Dermis blood vessel endothelial cell (primary cell): ENCODE results near the gene TMSB4X. TPM values are rescaled to one million over a fixed set of nuclear protein-coding genes. Genes with fewer than 3 reads are reported as not detected.
"Not testable (repeated sequence)": the region's sequence is repeated elsewhere in the genome, so short reads cannot be mapped to it uniquely, and the experiment has no call there.

Source experiments
- DNase-seq: peaks from one replicate; pipeline ENCODE4 v3.0.0; 2010
- total RNA-seq: library from RNA; depleted of rRNA; stranded (reverse); fragments of >200 nt; gene quantifications from 2 replicates; pipeline ENCODE4 v1.2.3, GENCODE V29; 2014

The TMSB4X gene
- 8,354 and 18,147 TPM in 2 replicates for total RNA-seq

DNA sequence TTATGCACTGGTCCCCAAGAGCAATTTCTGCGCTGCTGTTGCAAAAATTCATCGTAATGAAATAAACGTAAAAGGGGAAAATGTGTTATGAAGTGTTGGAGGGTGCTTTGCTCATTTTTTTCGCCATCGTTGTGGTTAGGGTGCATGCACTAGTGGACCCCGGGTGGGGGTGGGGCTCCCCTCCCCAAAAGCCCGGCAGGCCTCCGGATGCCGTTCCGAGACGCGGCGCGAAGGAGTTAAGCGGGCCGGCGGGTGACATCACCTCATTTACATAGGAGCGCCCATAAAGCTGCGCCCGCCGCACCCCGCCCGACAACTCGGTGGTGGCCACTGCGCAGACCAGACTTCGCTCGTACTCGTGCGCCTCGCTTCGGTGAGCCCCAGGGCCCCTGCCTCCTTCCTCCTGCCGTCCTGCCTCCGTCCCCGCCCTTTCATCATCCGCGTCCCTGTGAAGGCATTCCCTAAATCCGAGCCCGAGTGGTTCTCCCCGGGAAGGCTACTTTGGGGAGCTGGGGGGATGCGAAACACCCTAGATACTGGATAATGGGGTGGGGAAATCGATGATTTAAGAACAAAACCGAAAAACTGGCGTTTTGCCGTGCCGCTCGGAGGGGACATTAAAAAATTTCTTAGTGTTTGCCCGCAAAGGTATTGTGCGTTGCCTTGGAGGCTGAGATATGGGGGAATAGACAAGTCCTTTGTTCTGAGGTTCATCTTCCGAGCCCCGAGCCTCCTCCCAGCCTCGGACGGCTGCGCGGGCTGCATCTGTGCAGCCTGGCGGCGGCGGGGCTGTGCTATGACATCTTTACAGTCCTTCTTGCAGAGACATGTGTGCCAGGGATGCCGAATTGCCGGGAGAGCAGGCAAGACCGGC lies at the start of gene TMSB4X:
Gene TMSB4X, plus strand, starts transcription at position 315 of the 874 bp plus-strand sequence.
- DNase-seq, result peak; percentile 81

GRCh38 chrX:12929701-12930100 lies 45.2 kb upstream of the TMSB4X start:
- DNase-seq, result no peak

GRCh38 chrX:12930150-12930549 lies 44.8 kb upstream of the TMSB4X start:
- no peak for DNase-seq

GRCh38 chrX:12932244-12932643 lies 42.7 kb upstream of the TMSB4X start:
- no peak for DNase-seq

GRCh38 chrX:12934850-12935249 lies 40.1 kb upstream of the TMSB4X start:
- no peak for DNase-seq

DNA sequence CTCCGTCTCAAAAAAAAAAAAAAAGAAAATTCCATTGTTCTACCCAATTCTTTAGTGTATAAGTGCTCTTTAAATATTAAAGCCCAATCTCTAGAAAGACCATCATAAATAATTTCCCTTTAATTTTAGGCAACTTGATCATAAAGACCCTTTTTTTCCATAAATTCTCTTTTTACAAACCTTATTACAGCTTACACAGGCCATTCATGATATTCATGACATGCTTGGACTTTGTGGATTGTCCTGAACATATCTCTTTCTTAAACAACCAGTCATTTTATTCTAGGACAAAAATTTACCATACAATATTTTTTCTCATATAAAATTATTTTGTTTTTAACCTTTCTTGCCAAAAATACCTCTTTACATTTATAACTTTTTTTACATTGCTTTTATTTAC lies 38.0 kb upstream of the TMSB4X start:
- no peak for DNase-seq

DNA sequence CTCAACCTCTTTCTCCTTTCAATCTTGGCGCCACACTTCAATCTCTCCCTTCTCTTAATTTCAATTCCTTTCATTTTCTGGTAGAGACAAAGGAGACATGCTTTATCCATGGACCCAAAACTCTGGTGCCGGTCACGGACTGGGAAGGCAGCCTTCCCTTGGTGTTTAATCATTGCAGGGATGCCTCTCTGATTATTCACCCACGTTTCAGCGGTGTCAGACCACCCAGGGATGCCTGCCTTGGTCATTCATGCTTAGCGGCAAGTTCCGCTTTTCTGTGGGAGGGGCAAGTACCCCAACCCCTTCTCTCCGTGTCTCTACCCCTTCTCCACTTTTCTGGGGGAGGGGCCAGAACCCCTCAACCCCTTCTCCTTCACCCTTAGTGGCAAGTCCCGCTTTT lies 34.4 kb upstream of the TMSB4X start:
- DNase-seq, result not testable (repeated sequence)

DNA sequence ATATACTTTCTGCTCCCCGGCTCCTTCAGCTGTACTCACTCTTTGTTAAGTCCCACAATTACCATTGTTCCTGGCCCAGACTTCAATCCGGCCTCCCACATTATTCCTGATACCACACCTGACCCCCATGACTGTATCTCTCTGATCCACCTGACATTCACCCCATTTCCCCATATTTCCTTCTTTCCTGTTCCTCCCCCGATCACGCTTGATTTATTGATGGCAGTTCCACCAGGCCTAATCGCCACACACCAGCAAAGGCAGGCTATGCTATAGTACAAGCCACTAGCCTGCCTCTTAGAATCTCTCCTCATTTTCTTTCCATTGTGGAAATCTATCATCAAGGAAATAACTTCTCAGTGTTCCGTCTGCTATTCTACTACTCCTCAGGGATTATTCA lies 31.3 kb upstream of the TMSB4X start:
- not testable (repeated sequence) for DNase-seq

- not testable (repeated sequence) for DNase-seq
Observed at GRCh38 chrX:12944452-12944851, 30.5 kb upstream of the TMSB4X start.

- DNase-seq, result no peak
Observed at GRCh38 chrX:12945494-12945893, 29.4 kb upstream of the TMSB4X start.

DNA sequence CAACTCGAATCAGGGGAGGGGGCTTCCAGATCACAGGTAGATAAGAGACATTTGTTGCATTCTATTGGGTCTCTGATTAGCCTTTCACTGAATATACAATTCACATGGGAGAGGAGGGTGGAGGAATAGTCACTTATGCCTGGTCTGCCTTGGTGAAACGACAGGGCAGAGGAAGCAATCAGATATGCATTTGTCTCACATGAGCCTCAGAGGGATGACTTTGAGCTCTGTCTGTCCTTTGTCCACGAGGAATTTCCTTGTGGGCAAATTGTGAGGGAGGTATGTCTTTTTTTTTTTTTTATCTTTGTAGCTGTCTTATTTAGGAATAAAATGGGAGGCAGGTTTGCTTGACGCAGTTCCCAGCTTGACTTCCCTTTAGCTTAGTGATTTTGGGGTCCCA lies 28.5 kb upstream of the TMSB4X start:
- DNase-seq, result no peak

- peak; percentile 90 for DNase-seq
Observed at GRCh38 chrX:12946838-12947544, 27.9 kb upstream of the TMSB4X start.

DNA sequence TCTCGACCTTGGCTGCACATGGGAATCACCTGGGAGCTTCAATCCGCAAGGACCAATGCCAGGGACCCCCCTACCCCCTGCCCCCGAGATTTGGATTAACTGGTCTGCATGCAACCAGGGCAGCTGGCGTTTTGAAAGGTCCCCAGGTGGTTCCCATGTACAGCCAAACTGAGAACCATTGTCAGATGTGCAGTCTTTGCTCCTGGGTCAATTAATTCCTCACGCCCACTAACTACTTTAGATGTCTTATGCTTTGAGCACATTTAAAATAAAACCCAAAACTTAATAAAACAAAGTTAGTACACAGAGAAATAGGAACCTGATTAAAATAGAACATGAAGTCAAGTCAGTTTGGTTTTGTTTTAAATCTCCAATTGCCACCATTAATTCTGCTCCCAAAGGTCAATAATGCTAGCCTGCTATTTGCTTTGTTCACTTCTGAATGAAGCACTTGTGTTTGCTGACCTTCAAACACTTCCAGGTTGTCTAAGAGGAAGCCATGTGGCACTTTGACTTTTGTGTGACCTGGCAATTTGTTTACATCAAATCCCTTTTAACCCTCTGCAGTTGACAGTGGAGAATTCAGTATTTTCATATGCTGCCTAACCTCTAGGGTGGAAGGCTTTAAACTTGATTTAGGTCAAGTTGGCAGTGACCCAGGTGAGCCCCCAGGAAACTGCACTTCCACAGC lies 27.2 kb upstream of the TMSB4X start:
- no peak for DNase-seq

DNA sequence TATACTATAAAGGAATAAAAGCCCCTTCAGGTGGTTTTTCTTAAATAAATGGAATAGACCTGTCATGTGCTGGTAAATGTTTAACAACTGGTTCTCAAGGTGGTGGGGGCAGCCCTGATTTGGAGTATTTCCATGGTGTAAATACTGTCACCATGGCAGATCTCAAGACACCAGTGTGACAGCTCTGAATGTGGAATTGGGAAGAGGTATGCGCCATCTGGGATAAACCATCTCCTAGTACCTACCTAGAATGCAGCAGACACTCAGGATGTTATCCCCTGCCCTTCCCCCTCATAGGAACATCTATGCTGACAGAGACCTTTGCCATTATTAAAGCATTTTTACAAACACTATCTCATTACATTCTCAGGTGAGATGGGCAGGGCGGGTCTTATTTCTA lies 26.4 kb upstream of the TMSB4X start:
- DNase-seq, result no peak

DNA sequence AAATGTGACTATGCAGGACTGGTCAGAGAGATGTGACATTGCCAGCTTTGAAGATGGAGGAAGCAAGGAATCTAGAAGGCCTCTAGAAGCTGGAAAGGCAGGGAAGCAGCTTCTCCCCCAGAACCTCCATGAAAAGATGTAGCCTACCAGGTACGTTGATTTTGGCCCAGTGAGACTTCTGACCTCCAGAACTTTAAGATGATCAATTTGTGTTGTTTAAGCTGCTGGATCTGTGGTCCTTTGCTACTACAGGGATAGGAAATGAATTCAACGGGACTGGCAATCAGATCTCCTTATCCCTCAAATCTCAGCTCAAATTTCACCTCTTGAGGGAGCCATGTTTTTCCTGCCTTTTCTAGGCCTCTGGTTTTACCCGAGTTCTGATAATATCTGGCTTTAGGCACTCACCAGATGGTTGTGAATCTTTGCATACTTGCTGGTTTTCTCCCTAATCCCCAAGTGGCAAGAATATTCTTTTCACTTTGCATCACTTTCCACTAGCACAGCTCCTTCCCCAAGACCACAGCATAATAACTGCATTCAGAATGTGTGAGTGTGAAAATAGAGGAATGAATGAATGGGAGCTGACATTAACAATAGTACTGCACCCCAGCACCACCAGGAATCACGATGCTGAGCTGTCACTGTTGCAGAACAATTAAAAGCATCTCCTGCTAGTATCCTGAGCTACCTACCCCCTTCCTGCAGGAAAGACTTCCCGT lies 25.5 kb upstream of the TMSB4X start:
- DNase-seq, result no peak

GRCh38 chrX:12949927-12950656 lies 24.8 kb upstream of the TMSB4X start:
- peak; percentile 91 for DNase-seq

DNA sequence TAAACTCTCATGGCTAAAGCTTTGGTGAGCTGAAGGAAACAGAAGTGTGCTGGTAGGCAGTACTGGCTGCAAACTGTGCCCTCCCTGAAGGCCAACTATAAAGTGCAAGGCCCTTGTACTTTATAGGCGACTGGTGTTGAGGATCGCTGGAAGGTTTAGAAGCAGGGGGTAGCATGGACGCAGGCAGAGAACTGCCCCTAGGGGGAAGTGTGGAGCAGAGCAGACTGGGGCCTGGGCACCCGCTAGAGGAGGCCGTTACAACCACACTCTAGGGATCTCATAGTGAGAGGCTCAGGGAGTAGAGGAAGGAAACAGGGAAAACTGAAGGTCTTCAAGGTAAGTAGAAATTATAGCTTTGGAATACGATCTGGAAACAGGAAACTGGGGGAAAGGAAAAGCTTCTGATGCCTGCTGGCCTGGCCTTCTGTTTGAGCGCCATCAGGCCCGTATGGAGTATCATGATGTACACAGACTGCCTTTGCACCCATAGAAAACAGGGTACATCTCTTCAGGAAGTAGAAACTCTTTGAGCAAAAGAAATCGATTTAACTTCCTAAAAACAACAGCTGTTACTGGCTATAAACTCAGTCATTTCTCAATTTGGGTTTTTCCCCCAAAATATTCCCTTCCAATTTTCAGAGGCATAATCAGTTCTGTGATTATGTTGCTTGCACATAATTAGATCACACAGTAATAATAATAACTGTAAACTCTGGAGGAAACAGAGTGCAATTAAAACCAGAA lies 23.9 kb upstream of the TMSB4X start:
- peak; percentile 81 for DNase-seq

DNA sequence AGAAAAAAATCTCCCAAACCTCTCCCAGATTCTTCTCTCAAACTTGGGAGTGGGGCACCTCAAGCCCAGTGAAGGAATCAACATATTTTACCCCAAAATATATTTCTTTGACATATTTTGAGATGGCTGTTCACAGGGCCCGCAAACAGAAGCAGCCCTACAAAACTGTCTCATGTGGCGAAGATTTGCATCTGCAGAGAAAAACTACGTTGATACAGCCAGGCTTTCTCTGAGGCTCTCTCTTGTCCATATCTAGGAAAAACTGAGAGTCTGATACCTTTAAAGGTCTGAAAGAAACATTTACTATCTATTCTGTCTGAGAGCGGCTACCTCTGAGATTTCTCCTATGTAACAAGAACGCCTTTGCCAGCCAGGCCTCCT lies 23.3 kb upstream of the TMSB4X start:
- no peak for DNase-seq

DNA sequence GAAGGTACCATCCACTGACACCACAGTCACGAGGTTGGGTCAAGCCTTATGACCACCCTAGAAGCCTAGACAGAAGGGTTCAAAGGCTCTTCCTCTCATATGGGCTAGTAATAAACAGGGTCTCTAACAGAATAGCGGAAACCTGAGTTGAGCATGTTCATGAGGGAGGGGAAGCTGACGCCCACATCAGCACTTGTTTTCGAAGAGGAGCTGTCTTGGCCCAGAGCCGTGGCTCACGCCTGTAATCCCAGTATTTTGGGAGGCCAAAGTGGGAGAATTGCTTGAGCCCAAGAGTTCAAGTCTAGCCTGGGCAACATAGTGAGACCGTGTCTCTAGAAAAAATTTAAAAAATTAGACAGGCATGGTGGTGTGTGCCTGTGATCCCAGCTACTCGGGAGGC lies 21.5 kb upstream of the TMSB4X start:
- DNase-seq, result no peak

- no peak for DNase-seq
Observed at GRCh38 chrX:12954376-12954775, 20.5 kb upstream of the TMSB4X start.

DNA sequence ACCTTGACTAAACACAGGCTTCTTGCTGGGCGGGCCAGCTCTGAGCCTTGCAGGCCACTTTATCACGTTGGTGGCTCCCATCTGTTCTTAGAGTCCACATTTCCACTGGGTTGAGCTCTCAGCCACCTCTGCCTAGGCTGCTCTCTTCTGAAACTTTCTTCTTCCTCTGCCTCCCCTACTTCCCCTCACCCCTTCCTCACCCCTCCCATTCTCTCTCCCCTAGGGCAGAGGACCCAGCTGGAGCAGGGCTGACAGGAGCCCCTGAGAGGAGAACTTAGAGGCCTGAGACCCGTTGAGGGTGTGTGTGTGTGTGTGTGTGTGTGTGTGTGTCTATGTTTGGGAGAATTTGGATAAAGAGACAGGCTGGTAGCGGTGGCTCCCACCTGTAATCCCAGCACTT lies 19.9 kb upstream of the TMSB4X start:
- DNase-seq, result no peak
